Stomach smooth muscle (tissue), 2 donors: Measurements from ENCODE around the gene PRDM2.
"Not testable (repeated sequence)": the region's sequence is repeated elsewhere in the genome, so short reads cannot be mapped to it uniquely, and the experiment has no call there.

Experiments
- H3K27ac ChIP-seq: one replicate; pipeline ENCODE4 v1.7.0; 2013; ENCODE audit warnings: mild to moderate bottlenecking, low read length, inconsistent platforms
- H3K27me3 ChIP-seq, 2 donors: one replicate each; pipeline ENCODE4 v1.7.0; 2013; ENCODE audit warnings: low read length in 2 of 2; ENCODE audit not compliant: insufficient read depth in 2 of 2, control insufficient read depth in 1 of 2
- H3K36me3 ChIP-seq, 2 donors: one replicate each; pipeline ENCODE4 v1.7.0; 2013; ENCODE audit warnings: low read length in 2 of 2; ENCODE audit not compliant: control insufficient read depth in 2 of 2, insufficient read depth in 2 of 2
- H3K4me1 ChIP-seq: one replicate; pipeline ENCODE4 v1.7.0; 2013; ENCODE audit warnings: low read length; ENCODE audit not compliant: control insufficient read depth, insufficient read depth
- H3K4me3 ChIP-seq, 2 donors: one replicate each; pipeline ENCODE4 v1.7.0; 2013; ENCODE audit warnings: low read length in 2 of 2
- H3K9ac ChIP-seq, 2 donors: one replicate each; pipeline ENCODE4 v1.7.0; 2013; ENCODE audit warnings: low read length in 2 of 2, mild to moderate bottlenecking in 1 of 2
- H3K9me3 ChIP-seq, 2 donors: one replicate each; pipeline ENCODE4 v1.7.0; 2013; ENCODE audit warnings: low read length in 2 of 2; ENCODE audit not compliant: control insufficient read depth in 2 of 2
- donor health status: healthy.
- donor health status: Pancreatic carcinoma.

PRDM2 gene

DNA sequence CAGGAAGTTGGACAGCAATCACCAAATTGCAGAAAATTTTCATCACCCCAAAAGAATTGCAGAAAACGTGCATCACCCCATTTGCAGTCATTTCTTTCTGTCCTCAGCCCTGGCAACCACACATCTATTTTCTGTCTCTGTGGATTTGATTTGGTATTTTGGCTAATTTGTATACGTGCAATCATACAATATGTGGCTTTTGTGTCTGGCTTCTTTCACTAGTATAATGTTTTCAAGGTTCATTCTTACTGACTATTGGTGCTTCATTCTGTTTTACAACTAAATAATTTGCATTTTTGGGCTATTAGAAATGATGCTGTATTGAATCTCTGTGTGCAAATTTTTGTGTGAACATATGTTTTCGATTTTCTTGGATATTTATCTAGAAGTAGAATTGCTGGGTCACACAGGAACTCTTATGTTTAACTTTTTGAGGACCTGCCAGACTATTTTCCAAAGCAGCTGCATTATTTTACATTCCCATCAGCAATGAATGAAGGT lies 24.8 kb upstream of the PRDM2 start:
- Histone ChIP-seq H3K9me3 (no peaks in the 10 kb centered on the region), H3K9ac (no peak overlapping the region), H3K4me1 (no peaks in the 10 kb centered on the region), H3K27me3 (peaks cover 0 to 3% of the 10 kb centered on the region in 2 donors), H3K36me3 (no peaks in the 10 kb centered on the region), H3K27ac (no peak overlapping the region), H3K4me3 (no peak overlapping the region)

DNA sequence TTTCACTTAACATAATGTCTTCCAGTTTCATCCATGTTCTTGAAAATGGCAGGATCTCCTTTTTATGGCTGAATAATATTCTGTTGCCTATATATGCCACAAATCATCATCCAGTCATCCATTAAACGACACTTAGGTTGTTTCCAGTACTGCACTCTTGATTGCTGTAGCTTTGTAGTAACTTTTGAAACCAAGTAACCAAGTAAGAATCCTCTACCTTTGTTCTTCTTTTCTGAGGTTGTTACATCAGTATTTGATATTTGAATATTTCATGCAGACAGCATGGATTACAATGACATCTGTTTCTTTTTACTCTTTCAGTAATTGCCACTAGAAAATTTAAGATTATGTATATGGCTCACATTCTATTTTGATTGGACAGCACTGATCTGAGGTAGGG lies 22.1 kb upstream of the PRDM2 start:
- Histone ChIP-seq H3K27me3 (peaks cover 0 to 3% of the 10 kb centered on the region in 2 donors), H3K27ac (no peak overlapping the region), H3K4me1 (no peaks in the 10 kb centered on the region), H3K4me3 (no peak overlapping the region), H3K36me3 (no peaks in the 10 kb centered on the region), H3K9ac (no peak overlapping the region), H3K9me3 (no peaks in the 10 kb centered on the region)

DNA sequence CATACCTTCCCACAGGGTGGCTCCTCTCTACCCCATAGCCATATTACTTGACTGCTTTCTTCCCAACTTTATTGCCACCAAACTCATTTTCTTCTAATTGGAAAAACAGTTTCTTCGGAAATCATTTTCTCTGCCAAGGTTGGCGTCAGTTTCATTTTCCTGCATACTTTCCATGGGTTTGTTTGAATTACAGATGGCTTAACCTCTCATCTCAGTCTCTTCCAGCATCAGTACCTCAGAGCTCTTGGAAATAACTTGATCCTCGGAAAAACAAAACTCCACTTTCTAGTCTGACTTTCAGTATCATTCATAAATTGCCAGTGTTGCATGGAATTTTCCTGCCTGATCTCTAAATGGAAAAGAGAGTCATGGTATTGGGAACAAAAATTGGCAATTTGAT lies 20.3 kb upstream of the PRDM2 start:
- Histone ChIP-seq H3K36me3 (no peaks in the 10 kb centered on the region), H3K27me3 (no peaks in the 10 kb centered on the region), H3K9me3 (no peaks in the 10 kb centered on the region), H3K27ac (no peak overlapping the region), H3K9ac (no peak overlapping the region), H3K4me1 (no peaks in the 10 kb centered on the region), H3K4me3 (no peak overlapping the region)

DNA sequence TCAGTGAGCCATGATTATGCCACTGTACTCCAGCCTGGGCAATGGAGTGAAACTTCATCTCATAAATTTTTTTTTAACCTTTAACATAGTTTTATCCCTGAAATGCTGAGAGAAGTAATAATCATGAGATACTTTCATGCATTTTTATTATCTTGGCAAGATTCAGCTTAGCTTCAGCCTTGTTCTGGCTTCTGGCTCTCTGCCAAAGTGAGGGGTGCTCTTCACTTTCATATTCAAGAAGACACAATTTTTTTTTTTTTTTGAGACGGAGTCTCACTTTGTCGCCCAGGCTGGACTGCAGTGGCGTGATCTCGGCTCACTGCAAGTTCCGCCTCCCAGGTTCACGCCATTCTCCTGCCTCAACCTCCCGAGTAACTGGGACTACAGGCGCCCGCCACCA lies 19.4 kb upstream of the PRDM2 start:
- H3K4me3 ChIP-seq, H3K4me1 ChIP-seq, H3K9ac ChIP-seq, H3K27ac ChIP-seq, H3K27me3 ChIP-seq, H3K36me3 ChIP-seq, H3K9me3 ChIP-seq: not testable (repeated sequence)

DNA sequence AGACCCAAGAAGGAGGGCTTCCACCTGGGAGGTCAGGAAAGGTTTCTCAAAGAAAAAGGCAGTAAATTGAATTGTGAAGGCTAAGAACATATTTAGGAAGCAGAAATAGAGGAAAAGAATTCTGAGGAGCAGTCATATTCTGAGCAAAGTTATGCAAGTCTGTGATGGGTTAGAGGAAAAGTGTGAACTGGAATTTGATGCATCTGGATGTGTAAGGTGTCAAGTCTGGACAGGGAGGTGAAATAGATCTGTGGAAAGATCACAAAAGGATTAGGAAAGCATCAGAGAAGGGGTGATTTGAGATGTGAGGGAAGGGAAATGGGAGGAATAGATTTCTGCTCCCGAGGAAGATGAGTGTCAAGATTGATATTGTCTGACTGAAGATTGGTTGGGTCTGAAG lies 18.1 kb upstream of the PRDM2 start:
- H3K4me1 ChIP-seq: no peaks in the 10 kb centered on the region
- H3K9me3 ChIP-seq: no peaks in the 10 kb centered on the region
- H3K9ac ChIP-seq: no peak overlapping the region
- no peak overlapping the region for H3K27ac ChIP-seq
- H3K4me3 ChIP-seq: no peak overlapping the region
- H3K36me3 ChIP-seq: no peaks in the 10 kb centered on the region
- peaks cover 0 to 2% of the 10 kb centered on the region in 2 donors for H3K27me3 ChIP-seq

DNA sequence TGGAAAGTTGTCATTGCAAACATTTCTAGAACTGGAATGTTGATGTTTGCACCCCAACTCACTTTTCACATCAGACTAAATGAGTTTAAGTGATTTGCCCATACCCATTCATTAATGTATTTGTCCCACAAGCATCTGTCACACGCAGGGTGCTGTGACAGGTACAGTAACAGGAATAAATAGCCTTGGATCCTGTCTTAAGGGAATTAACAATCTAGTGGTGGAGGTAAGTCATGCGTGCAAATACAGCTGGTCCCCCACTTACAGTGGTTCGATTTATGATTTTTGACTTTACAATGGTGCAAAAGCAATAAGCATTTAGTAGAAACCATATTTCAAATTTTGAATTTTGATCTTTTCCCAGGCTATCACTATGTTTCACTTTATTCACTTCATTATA lies 17.5 kb upstream of the PRDM2 start:
- Histone ChIP-seq H3K27me3 (peaks cover 0 to 2% of the 10 kb centered on the region in 2 donors), H3K9ac (no peak overlapping the region), H3K4me1 (no peaks in the 10 kb centered on the region), H3K36me3 (no peaks in the 10 kb centered on the region), H3K9me3 (no peaks in the 10 kb centered on the region), H3K4me3 (no peak overlapping the region), H3K27ac (no peak overlapping the region)

DNA sequence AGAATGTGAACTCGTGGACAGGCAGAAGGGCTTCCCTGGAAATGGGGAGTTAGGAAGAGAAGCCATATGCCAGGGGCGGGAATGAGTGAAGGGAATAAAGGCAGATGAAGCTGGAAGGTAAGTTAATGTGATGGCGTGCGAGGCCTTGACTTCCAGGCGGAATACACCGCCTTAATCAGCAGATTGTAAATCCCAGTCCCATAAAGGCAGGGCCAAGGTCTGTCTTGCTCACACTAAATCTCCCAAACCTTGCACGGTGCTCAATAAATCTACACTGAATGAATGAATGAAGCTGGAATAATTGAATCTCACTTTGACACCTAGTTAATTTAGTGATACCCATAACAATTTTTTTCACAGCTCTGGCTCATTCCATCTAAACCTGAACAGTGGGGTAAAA lies 16.8 kb upstream of the PRDM2 start:
- no peaks in the 10 kb centered on the region for H3K36me3 ChIP-seq
- H3K9me3 ChIP-seq: no peaks in the 10 kb centered on the region
- peaks cover 2% of the 10 kb centered on the region in 2 donors for H3K27me3 ChIP-seq
- no peak overlapping the region for H3K4me3 ChIP-seq
- H3K27ac ChIP-seq: no peak overlapping the region
- no peak overlapping the region for H3K9ac ChIP-seq
- H3K4me1 ChIP-seq: no peaks in the 10 kb centered on the region

DNA sequence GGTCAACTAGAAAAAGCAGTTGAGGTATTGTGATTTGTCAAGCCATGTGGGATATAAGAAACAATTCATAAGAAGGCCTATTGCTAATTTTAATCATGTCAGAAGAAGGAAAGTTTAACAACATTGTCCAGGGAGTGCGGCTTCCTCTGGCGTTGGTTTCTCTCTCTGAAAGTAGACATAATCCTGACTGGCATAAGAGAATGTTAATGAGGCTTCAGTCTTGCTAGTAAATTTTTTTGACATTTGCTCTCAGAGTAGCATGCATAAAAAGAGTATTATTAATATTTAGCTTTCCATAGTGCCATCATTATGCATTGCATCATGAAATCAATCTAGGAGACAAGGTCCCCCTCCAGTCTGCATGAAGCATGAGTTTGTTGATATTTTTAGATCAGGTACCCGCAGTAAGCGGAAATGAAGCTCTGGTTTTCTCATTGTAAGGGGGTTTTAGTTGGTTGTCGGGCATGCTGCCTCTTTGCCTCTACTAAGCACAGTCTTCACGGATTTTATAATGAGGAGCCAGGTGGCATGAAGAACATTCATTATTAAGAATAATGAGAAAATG lies 12.8 kb upstream of the PRDM2 start:
- H3K27ac ChIP-seq: no peak overlapping the region
- H3K36me3 ChIP-seq: no peaks in the 10 kb centered on the region

DNA sequence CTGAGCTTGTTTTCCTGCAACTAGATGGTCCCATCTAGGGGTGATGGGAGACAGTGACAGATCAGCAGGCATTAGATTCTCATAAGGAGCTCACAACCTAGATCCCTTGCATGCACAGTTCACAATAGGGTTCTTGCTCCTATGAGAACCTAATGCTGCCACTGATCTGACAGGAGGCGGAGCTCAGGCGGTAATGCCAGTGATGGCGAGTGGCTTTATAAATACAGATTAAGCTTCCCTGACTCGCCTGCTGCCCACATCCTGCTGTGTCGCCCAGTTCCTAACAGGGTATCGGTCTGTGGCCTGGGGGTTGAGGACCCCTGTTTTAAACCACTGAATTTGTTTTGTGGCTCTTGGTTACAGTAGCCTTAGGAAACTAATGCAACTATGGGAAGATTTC lies 6.9 kb upstream of the PRDM2 start:
- H3K27ac ChIP-seq, H3K9me3 ChIP-seq, H3K4me1 ChIP-seq, H3K27me3 ChIP-seq, H3K36me3 ChIP-seq, H3K4me3 ChIP-seq, H3K9ac ChIP-seq: not testable (repeated sequence)

More for the DNA sequence above, 12.8 kb upstream of the PRDM2 start:
- H3K4me3 ChIP-seq: no peak overlapping the region
- peaks cover 2 to 7% of the 10 kb centered on the region in 2 donors for H3K27me3 ChIP-seq
- no peaks in the 10 kb centered on the region for H3K9me3 ChIP-seq
- no peaks in the 10 kb centered on the region for H3K4me1 ChIP-seq
- no peak overlapping the region for H3K9ac ChIP-seq

DNA sequence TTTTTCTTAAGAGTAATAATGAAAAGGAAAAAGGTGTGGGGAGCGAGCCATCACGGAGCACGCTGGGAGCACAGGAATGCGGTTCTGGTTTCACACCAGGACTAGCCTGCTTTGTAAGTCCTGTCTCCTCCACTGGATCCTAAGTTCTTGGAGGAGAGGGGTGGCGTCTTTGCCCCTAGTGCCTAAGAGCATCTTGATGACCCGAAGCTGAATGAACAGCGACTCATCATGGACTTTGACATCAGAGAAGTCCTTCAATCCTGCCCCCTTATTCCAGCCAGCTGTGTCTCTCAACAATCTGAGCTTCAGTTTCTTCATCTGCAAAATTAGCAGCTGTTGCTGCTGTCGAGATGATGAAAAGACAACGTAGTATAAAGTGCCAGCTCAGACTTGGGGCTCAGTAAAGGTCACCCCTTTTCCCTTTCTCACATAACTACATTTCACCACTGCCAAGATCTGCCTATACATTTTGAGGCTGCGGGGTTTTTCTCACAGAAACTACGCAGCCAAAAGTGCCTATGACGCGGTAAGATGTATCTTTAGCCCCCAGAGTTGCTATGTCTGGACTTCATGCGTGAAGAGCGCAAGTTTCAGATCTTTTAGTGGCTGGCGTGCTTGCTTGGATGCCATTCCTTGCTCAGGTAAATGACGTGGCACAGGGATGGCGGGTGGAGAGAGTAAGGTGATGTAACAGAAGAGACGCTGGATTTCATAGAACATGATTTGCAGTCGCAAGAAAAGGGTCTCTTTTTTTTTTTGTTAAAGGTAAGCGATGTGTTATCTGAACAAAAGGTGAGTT lies 4.9 kb upstream of the PRDM2 start:
- peaks cover 5% of the 10 kb centered on the region for H3K4me1 ChIP-seq
- no peak overlapping the region for H3K4me3 ChIP-seq
- H3K36me3 ChIP-seq: no peaks in the 10 kb centered on the region
- no peaks in the 10 kb centered on the region for H3K9me3 ChIP-seq
- H3K27me3 ChIP-seq: peaks cover 0 to 3% of the 10 kb centered on the region in 2 donors
- no peak overlapping the region for H3K9ac ChIP-seq
- no peak overlapping the region for H3K27ac ChIP-seq

DNA sequence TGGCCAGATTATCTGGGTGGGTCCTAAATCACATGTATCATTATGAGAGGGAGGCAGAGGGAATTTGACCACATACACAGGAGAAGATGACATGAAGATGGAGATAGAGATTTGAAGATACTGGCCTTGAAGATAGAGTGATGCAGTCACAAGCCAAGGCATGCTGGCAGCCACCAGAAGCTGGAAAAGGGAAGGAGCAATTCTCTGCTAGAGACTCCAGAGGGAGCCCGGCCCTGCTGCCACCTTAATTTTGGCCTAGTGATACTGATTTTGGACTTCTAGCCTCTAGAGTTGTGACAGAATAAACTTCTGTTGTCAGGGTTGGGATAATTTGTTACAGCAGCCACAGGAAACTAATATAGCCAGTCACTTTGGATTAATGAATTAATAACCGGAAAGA lies 2.2 kb upstream of the PRDM2 start:
- Histone ChIP-seq H3K27ac (no peak overlapping the region), H3K27me3 (peaks cover 0 to 3% of the 10 kb centered on the region in 2 donors), H3K4me1 (peaks cover 5% of the 10 kb centered on the region), H3K9ac (no peak overlapping the region), H3K9me3 (no peaks in the 10 kb centered on the region), H3K36me3 (no peaks in the 10 kb centered on the region), H3K4me3 (no peak overlapping the region)
